Activated T-cell treated with anti-CD3 and anti-CD28 coated beads for 1 hour (primary cell): ENCODE results near the gene DPEP2.
"Not testable (repeated sequence)": the region's sequence is repeated elsewhere in the genome, so short reads cannot be mapped to it uniquely, and the experiment has no call there.

ENCODE experiments used
- DNase-seq: peaks from one replicate; pipeline ENCODE4 v3.0.0-alpha.2; 2020; ENCODE audit warnings: low read depth

DPEP2 gene

DNA sequence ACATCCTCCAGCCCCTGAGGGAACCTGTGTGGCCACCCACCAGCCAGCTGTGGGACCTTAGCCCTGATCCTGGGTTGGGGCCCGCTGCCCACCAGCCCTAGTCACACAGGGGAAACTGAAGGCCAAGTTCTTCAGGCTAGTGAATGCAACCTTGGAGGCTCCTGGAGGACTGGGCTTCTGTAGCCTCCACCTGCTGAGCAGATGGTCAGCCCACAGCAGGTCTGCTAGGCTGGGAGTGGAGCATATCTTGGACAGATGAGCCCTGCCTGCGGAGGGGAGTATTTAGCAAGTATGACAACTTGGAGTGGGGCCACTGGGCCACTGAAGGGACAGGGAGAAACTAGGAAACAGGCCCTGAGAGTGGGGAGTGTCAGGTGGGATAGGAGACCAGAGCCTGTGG lies 23.1 kb downstream of the DPEP2 start:
- DNase-seq = no peak

DNA sequence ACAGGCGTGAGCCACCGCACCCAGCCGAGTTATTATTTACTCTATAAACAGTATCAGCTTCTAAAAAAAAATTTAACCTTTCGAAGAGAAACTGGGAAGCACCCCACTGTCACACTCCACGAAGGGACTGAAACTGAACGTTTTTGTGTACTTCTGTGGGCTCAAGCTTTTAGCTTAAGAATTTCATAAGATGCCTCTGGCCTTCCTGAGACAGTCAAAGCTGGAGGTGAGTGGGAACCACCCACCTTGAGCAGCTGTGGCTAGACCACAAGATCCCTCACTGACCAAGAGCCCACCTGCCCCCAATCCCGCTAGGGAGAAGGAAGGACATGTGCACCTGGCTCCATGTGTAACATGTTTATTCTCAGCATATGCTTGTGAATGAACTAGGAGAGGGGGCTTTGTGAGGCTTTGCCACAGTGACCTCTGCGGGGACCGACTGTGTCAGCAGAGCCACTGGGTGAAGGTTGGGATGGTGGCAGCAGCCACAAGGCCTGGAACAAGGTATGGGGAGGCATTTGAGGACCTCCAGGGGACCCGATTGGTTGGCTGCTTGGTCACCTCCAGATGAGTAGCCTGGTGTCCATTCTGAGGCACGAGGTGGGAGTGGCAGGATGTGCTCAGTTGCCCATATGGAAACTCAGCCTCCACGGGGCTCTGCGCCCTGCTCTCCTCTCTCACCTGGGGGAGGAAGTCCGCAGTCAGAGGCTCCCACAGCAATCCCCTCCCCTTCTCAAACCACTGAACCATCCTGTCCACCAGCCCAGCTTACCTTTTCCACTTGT lies 23.8 kb downstream of the DPEP2 start:
- DNase-seq = no peak

GRCh38 chr16:67972285-67972684 lies 27.0 kb downstream of the DPEP2 start:
- DNase-seq = not testable (repeated sequence)

DNA sequence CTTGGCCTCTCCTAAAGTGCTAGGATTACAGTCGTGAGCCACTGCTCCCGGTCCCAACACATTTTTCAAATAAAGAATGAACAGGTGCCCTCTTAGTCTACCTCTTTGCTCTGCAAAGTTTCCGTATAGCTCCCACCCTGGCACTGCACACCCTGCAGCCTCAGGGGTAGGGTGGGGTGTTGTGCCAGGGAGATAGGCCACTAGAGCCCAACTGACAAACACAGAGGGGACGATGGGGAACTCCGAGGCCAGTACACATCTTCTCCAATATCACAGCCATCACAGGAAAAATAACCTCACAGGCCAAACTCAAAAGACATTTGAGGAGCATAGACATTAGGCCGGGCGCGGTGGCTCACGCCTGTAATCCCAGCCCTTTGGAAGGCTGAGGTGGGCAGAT lies 28.2 kb downstream of the DPEP2 start:
- no peak for DNase-seq

DNA sequence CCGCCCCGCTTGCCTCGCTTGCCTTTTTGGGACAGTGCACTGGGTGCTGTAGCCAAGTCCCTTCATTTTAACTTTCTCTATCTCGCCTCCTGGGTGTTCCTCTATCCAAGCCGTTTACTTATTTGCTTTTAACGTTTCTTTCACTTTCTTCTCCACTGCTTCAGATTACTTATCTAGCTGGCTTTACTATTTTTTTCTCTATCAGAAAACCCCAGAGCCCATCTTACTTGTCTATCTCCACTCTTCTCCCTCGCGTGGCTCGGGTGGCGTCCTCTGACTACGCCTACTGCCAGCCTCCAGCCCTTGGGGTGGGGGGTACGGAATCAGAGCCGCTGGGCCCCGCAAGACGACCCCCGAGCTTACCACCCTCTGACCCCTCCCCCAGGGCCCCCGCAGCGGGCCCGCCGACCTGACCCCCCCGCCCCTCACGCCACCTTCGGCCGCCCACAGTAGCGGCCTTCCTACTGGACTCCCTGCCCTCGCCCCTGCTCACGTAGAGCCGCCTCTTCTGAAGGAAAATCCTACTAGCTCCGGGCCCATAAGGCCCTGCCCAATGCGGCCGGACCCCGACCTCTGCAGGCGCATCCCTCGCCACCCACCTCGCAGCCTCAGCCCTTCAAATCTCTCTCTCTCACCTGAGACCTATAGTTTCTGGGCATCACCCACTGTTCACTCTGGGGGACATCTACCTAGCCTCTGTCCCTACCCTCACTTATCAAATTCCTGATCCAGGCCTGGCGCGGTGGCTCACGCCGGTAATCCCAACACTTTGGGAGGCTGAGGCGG lies 29.8 kb downstream of the DPEP2 start:
- no peak for DNase-seq

DNA sequence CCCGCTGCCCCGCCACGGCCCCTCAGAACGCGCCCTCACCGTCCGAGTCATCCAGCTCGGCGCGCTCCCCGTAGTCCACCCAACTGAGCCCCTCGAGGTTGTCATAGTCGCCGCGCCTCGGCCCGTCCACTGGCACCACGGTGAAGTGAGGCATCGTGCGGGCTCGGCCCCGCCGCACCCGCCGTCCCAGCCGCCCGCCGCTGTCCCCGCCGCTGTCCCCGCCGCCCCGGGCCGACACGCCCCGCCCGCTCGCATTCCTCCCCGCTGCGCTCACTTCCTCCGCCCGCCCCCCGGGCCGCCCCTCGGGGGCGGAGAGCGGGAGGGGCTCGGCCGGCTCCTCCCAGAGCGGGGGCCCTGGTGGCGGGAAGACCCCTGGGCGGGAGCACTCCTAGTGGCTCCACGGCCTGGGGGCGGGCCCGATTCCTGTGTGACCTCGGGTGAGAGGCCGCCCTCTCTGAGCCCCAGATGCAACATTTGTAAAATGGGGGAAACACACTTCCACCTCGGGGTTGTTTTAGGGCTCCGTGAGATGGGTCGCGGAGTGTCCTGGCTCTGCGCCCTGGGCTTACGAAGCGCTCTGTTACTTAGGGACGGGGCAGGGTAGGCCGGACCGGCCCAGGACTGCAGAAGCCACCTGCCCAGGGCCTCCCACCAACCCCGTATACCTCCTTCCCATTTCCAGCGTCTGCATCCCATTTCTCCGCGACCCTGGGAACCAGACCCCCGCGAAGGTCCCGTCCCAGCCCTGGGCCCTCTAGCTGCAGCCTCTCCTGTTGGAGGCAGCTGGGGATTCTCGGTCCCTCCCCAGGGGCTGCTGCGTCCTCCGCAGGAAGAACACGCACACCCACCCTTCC lies 30.7 kb downstream of the DPEP2 start, which contains the start of gene SLC12A4:
Gene SLC12A4 (minus strand): TSS at position 238 of the 854 bp plus-strand sequence. CDS start 84 bp downstream, at position 154.
- peak; percentile 75 for DNase-seq

- DNase-seq = no peak
These were observed 31.3 kb downstream of the DPEP2 start for GRCh38 chr16:67967958-67968399.

GRCh38 chr16:67967183-67967957 lies 31.9 kb downstream of the DPEP2 start:
- no peak for DNase-seq

DNA sequence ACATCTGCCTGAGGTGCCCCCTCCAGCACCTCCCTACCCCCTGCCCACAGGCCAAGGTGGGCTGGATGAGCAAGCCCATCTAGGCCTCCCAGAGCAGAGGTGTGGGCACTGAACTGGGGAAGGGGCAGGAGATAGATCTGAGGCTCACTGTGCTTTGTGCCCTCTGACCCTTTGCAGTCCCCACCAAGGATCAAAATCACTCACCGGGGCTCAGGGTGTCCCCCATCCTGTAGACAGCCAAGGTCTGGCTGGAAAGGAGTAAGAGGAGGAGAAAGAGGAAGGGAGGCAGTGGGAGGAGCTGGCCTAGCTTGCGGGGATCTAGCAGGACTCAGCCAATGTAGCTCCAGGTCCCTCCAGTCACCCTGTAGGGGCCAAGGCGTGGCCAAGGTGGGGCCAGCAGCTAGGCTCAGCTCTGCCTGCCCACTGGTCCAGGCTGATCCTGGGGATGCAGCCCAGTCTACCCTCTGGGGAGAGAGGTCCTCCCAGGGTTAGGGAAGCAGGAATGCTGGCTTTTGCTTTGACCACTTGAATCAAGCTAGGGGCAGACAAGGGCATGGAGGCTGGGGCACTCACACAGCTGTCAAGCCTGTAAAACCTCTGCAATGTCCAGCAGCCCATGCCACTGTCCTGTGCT lies 32.6 kb downstream of the DPEP2 start:
- no peak for DNase-seq

GRCh38 chr16:67965668-67966548 lies 33.4 kb downstream of the DPEP2 start:
- no peak for DNase-seq

- DNase-seq = no peak
These were observed 34.7 kb downstream of the DPEP2 start for GRCh38 chr16:67964477-67965131.

GRCh38 chr16:67963662-67964321 lies 35.5 kb downstream of the DPEP2 start:
- no peak for DNase-seq

GRCh38 chr16:67963292-67963661 lies 36.0 kb downstream of the DPEP2 start:
- no peak for DNase-seq

DNA sequence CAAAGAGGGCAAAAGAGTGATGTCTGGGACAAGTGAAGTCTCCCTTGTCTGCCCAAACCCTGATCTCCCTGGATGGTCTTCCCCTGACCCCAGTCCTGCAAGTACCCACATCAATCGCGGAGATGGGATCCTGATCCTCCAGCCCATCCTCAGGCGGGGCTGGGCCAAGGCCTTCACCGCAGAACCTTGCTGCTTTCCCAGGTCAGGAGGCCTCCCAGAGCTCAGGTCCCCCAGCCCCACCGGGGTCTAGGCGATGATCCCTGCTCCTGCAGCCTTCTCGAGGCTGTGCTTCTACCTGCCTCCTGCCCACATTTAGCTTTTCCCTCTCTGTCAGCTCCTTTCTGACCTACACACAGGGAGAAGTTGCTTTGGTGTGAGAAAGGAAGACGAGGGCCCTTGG lies 37.1 kb downstream of the DPEP2 start:
- DNase-seq = no peak

GRCh38 chr16:67961551-67961957 lies 37.7 kb downstream of the DPEP2 start:
- no peak for DNase-seq

DNA sequence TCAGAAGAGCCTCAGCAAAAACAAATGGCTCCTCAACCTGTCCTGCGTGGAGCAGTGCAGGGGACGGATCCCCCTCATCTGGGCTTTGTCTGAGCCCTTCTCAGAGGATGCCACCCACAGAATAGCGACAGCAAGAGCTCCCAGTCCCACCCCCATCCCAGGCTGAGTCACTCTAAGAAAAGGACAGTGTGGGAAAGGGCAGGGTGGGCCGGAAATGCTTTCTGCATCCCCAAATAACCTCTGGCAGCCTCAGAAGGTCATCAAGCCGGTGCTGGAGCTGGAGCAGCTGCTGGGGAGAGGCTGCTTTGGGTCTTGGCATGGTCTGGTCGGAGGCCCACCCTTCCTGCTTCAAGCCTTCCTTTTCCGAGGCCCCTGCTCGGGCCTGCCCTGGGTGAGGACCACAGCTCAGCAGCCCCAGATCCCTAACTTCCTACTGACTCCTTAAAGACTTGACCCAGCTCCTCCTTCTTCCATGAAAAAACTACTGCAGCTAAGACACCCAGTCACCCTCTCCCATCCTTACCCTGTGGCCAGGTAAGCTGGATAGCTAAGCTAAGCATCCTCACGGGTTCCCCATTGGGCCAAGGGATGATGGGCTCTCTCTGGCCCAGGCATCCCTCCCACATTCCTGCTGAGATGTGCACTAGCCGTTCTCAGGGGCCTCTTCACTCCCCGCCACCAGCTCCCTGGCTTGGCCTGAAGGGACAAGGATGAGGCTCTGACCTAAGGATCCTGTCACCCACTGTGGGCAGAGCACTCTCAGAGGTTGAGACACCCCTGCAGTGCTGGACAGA lies 39.6 kb downstream of the DPEP2 start:
- no peak for DNase-seq

GRCh38 chr16:67957622-67958021 lies 41.7 kb downstream of the DPEP2 start:
- DNase-seq = no peak
